OCI-LY1 (cell line): ENCODE data around the gene MARCHF11.

Experiments used
- H2AFZ ChIP-seq: fragments of 200-600 bp; sonication (generic), shearing (Covaris generic); 2 replicates; pipeline ENCODE4 v1.6.0; 2014; ENCODE audit warnings: antibody characterized with exemption, mild to moderate bottlenecking, low read length
- H3F3A ChIP-seq: fragments of 200-600 bp; sonication (generic), shearing (Covaris generic); 2 replicates; pipeline ENCODE4 v1.6.0; 2014; ENCODE audit warnings: mild to moderate bottlenecking, antibody characterized with exemption, low read length, moderate library complexity; ENCODE audit not compliant: insufficient read depth
- H3K27ac ChIP-seq: fragments of 200-600 bp; sonication (generic); 2 replicates; pipeline ENCODE4 v1.5.1; 2014; ENCODE audit warnings: low read length, mixed run types, mild to moderate bottlenecking, low read depth; ENCODE audit not compliant: poor library complexity, severe bottlenecking
- H3K27me3 ChIP-seq: fragments of 200-600 bp; sonication (generic); 2 replicates; pipeline ENCODE4 v1.6.0; 2014; ENCODE audit warnings: antibody characterized with exemption, mild to moderate bottlenecking, low read length, moderate library complexity; ENCODE audit not compliant: insufficient read depth
- H3K36me3 ChIP-seq: fragments of 200-600 bp; sonication (generic); 2 replicates; pipeline ENCODE4 v1.6.1; 2014; ENCODE audit warnings: mild to moderate bottlenecking, antibody characterized with exemption, low read length, moderate library complexity, mixed read lengths; ENCODE audit not compliant: insufficient read depth
- H3K4me1 ChIP-seq: fragments of 200-600 bp; sonication (generic); 2 replicates; pipeline ENCODE4 v1.5.1; 2014; ENCODE audit warnings: mild to moderate bottlenecking, low read length, moderate library complexity; ENCODE audit not compliant: insufficient read depth, severe bottlenecking
- H3K4me2 ChIP-seq: fragments of 200-600 bp; sonication (generic), shearing (Covaris generic); 2 replicates; pipeline ENCODE4 v1.6.1; 2014; ENCODE audit warnings: low read length
- H3K4me3 ChIP-seq: fragments of 200-600 bp; sonication (generic); 2 replicates; pipeline ENCODE4 v1.5.1; 2014; ENCODE audit warnings: low read length, low read depth, mild to moderate bottlenecking, mixed read lengths; ENCODE audit not compliant: poor library complexity, severe bottlenecking
- H3K79me2 ChIP-seq: fragments of 200-600 bp; shearing (Covaris generic); 2 replicates; pipeline ENCODE4 v1.6.1; 2016; ENCODE audit warnings: mixed run types, low read length, mixed read lengths; ENCODE audit not compliant: insufficient read depth
- H3K9ac ChIP-seq: fragments of 200-600 bp; sonication (generic), shearing (Covaris generic); 2 replicates; pipeline ENCODE4 v1.6.1; 2014; ENCODE audit warnings: mild to moderate bottlenecking, low read length, mixed read lengths
- H3K9me2 ChIP-seq: fragments of 200-600 bp; sonication (generic), shearing (Covaris generic); 2 replicates; pipeline ENCODE4 v1.6.1; 2014; ENCODE audit warnings: low read depth, mild to moderate bottlenecking, low read length, mixed read lengths
- H3K9me3 ChIP-seq: fragments of 200-600 bp; shearing (Covaris generic); 2 replicates; pipeline ENCODE4 v1.6.1; 2014; ENCODE audit warnings: low read length, mixed read lengths
- H4K20me1 ChIP-seq: fragments of 200-600 bp; sonication (generic), shearing (Covaris generic); 2 replicates; pipeline ENCODE4 v1.6.0; 2016; ENCODE audit warnings: mild to moderate bottlenecking, low read length; ENCODE audit not compliant: insufficient read depth
- EZH2 ChIP-seq: fragments of 200-600 bp; sonication (generic), shearing (Covaris generic); IDR thresholded peaks from 2 replicates; pipeline ENCODE4 v1.8.0; 2017; ENCODE audit warnings: borderline replicate concordance, mixed run types, mild to moderate bottlenecking, antibody characterized with exemption, low read length, moderate library complexity, mixed read lengths
- TF ChIP-seq, protein P1 (sequence below): fragments of 200-600 bp; sonication (generic), shearing (Covaris generic); IDR thresholded peaks from 2 replicates; pipeline ENCODE4 v1.5.1; 2017; ENCODE audit warnings: mild to moderate bottlenecking, antibody characterized with exemption, low read length, moderate library complexity, mixed read lengths

MARCHF11 gene

DNA sequence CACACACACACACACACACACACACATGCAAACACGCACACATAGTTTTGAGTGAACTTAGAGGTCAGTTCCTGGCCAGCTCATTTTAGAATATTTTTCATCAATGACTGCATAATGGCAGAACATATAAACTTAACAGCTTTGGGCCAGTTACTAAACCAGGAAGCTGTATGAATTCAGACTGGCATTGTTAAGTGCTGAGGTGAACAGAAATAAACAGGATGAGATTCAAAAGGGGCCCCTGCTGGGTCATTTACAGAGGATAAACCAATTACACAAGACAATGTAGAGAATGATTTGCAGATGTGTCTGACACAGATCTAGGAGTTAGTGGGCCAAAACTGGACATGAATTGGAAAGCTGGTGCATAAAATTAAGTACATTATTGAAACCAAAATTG is 44.6 kb downstream of the MARCHF11 start:
- TF ChIP-seq EZH2: no peak
- TF ChIP-seq, protein P1, sequence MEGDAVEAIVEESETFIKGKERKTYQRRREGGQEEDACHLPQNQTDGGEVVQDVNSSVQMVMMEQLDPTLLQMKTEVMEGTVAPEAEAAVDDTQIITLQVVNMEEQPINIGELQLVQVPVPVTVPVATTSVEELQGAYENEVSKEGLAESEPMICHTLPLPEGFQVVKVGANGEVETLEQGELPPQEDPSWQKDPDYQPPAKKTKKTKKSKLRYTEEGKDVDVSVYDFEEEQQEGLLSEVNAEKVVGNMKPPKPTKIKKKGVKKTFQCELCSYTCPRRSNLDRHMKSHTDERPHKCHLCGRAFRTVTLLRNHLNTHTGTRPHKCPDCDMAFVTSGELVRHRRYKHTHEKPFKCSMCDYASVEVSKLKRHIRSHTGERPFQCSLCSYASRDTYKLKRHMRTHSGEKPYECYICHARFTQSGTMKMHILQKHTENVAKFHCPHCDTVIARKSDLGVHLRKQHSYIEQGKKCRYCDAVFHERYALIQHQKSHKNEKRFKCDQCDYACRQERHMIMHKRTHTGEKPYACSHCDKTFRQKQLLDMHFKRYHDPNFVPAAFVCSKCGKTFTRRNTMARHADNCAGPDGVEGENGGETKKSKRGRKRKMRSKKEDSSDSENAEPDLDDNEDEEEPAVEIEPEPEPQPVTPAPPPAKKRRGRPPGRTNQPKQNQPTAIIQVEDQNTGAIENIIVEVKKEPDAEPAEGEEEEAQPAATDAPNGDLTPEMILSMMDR: no peak
- no peaks in the 10 kb centered on the region for H3K27me3 ChIP-seq

DNA sequence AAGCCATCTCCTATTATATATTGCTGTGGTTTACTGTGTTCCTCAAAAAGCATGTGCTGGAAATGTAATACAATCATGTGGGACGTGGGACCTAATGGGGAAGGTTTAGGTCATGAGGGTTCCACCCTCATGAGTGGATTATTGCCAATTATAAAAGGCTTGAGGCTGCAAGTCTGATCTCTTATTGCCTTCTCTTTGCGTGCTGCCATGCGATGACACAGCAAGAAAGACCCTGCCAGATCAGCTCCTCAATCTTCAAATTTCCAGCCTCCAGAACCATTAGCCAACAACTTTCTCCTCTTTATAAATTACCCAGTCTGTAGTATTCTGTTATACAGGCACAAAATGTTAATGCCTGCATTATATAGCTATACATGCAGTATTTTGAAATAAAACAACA is 45.4 kb downstream of the MARCHF11 start:
- H3K4me1 ChIP-seq: no peaks in the 10 kb centered on the region
- H3K4me3 ChIP-seq: no peak overlapping the region
- H4K20me1 ChIP-seq: no peaks in the 10 kb centered on the region
- TF ChIP-seq, protein P1: no peak
- no peak for TF ChIP-seq EZH2
- no peak overlapping the region for H3K4me2 ChIP-seq
- H2AFZ ChIP-seq: no peak overlapping the region
- no peaks in the 10 kb centered on the region for H3K27me3 ChIP-seq
- H3K9me3 ChIP-seq: no peaks in the 10 kb centered on the region
- no peak overlapping the region for H3K9ac ChIP-seq
- no peaks in the 10 kb centered on the region for H3K9me2 ChIP-seq
- no peaks in the 10 kb centered on the region for H3K36me3 ChIP-seq
- H3K27ac ChIP-seq: no peak overlapping the region
- H3K79me2 ChIP-seq: no peaks in the 10 kb centered on the region
- H3F3A ChIP-seq: no peaks in the 10 kb centered on the region

More for the DNA sequence above, 44.6 kb downstream of the MARCHF11 start:
- Histone ChIP-seq H3K27ac (no peak overlapping the region), H4K20me1 (no peaks in the 10 kb centered on the region), H3K4me3 (no peak overlapping the region), H3F3A (no peaks in the 10 kb centered on the region), H3K9me3 (no peaks in the 10 kb centered on the region), H3K9me2 (no peaks in the 10 kb centered on the region), H3K36me3 (no peaks in the 10 kb centered on the region), H3K4me2 (no peak overlapping the region), H2AFZ (no peak overlapping the region), H3K4me1 (no peaks in the 10 kb centered on the region), H3K79me2 (no peaks in the 10 kb centered on the region), H3K9ac (no peak overlapping the region)

DNA sequence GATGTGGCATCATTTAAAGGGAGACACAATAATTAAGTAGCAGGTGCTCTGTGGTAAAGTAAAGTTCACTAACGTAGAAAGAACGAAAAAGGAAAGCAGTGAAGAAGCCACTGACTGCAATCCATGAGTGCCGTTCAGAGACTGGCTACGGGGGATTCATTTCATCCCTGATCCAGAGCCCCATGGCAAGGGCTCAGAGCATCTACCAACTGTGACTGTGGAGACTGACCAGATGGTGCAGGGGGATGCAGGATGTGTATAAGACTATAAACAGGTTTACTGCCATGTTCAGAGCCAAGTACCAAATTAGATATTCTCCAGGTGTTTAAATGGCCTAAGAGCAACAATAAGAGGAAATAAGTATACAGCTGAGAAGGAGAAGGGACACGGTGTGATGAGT is 47.7 kb downstream of the MARCHF11 start:
- no peak overlapping the region for H3K9ac ChIP-seq
- no peak overlapping the region for H3K4me2 ChIP-seq
- no peaks in the 10 kb centered on the region for H3K9me2 ChIP-seq
- H3K4me1 ChIP-seq: no peaks in the 10 kb centered on the region
- no peak overlapping the region for H3K4me3 ChIP-seq
- H4K20me1 ChIP-seq: no peaks in the 10 kb centered on the region
- no peaks in the 10 kb centered on the region for H3K36me3 ChIP-seq
- H3K9me3 ChIP-seq: no peaks in the 10 kb centered on the region
- H3K27me3 ChIP-seq: no peaks in the 10 kb centered on the region
- no peaks in the 10 kb centered on the region for H3K79me2 ChIP-seq
- H3F3A ChIP-seq: no peaks in the 10 kb centered on the region
- no peak overlapping the region for H3K27ac ChIP-seq
- no peak for TF ChIP-seq EZH2
- TF ChIP-seq, protein P1: no peak
- no peak overlapping the region for H2AFZ ChIP-seq
